ENCODE data around the gene PCBP3. TPM values are rescaled to one million over a fixed set of nuclear protein-coding genes. Genes with fewer than 3 reads are reported as not detected.

Gene PCBP3
- total and polyA plus RNA-seq, 2 of the 8 experiments (the other 6 are each of a cell fraction or from before 2014, with no cell fraction given): 3.5 to 6.3 TPM

GRCh38 chr21:45747802-45748445 lies 104.4 kb downstream of the PCBP3 start (continued):
- no peak for TF ChIP-seq EP300 (IDR thresholded peaks at IDR 0.05; ENCODE audit: borderline replicate concordance in 1 of 2, low read depth in 2 of 2, low read length in 2 of 2)
- no peak for TF ChIP-seq ATF3 (IDR thresholded peaks at IDR 0.05; ENCODE audit: insufficient read depth, low read depth, low read length)
- no peak for TF ChIP-seq KDM4A (IDR thresholded peaks at IDR 0.05; ENCODE audit: low read depth, low read length, severe bottlenecking)
- no peak for TF ChIP-seq HDAC6 (IDR thresholded peaks at IDR 0.05; ENCODE audit: low read depth, low read length)
- TF ChIP-seq KDM5A (IDR thresholded peaks at IDR 0.05; ENCODE audit: low read length): no peak
